ENCODE data around the gene FARSA.

DNA sequence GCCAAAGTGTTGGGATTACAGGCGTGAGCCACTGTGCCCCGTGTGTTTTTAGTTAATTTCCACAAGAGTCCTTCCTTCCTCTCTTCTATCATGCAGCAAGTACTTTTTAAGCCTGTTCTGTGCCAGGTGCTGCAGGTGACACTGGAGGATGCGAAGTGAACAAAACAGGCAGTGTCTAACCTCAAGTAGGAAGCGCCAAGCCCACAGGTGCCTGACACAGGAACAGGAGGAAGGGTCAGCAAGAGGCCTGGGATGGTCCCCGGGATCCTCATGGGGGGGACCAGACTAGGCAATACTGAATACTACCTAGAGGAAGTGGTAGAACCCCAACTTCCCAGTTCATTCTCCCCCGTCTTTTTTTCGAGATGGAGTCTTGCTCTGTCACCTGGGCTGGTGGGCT lies 3.1 kb upstream of the FARSA start:
- TF ChIP-seq CSDC2 (CRISPR knock-in tag; IDR thresholded peaks at IDR 0.05): no peak
- TF ChIP-seq OSR1 (CRISPR knock-in tag; IDR thresholded peaks at IDR 0.05): no peak
- TF ChIP-seq, protein P1, sequence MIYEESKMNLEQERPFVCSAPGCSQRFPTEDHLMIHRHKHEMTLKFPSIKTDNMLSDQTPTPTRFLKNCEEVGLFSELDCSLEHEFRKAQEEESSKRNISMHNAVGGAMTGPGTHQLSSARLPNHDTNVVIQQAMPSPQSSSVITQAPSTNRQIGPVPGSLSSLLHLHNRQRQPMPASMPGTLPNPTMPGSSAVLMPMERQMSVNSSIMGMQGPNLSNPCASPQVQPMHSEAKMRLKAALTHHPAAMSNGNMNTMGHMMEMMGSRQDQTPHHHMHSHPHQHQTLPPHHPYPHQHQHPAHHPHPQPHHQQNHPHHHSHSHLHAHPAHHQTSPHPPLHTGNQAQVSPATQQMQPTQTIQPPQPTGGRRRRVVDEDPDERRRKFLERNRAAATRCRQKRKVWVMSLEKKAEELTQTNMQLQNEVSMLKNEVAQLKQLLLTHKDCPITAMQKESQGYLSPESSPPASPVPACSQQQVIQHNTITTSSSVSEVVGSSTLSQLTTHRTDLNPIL (CRISPR knock-in tag; IDR thresholded peaks at IDR 0.05; ENCODE audit: low read depth): no peak
- TF ChIP-seq, protein P2, sequence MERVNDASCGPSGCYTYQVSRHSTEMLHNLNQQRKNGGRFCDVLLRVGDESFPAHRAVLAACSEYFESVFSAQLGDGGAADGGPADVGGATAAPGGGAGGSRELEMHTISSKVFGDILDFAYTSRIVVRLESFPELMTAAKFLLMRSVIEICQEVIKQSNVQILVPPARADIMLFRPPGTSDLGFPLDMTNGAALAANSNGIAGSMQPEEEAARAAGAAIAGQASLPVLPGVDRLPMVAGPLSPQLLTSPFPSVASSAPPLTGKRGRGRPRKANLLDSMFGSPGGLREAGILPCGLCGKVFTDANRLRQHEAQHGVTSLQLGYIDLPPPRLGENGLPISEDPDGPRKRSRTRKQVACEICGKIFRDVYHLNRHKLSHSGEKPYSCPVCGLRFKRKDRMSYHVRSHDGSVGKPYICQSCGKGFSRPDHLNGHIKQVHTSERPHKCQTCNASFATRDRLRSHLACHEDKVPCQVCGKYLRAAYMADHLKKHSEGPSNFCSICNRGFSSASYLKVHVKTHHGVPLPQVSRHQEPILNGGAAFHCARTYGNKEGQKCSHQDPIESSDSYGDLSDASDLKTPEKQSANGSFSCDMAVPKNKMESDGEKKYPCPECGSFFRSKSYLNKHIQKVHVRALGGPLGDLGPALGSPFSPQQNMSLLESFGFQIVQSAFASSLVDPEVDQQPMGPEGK (CRISPR knock-in tag; IDR thresholded peaks at IDR 0.05; ENCODE audit: borderline replicate concordance): no peak

Measured in SK-N-SH treated with all-trans-retinoic acid at 6 μM for 48 hours (cell line).